ENCODE data around the gene ZNF692. TPM values are rescaled to one million over a fixed set of nuclear protein-coding genes. Genes with fewer than 3 reads are reported as not detected.

ZNF692 gene
- total RNA-seq, 1 donor from 2014 or later: 71.0 TPM

- DNase-seq (ENCODE audit: low spot score): no peak
These were observed 33.3 kb downstream of the ZNF692 start for GRCh38 chr1:248825573-248825908.

DNA sequence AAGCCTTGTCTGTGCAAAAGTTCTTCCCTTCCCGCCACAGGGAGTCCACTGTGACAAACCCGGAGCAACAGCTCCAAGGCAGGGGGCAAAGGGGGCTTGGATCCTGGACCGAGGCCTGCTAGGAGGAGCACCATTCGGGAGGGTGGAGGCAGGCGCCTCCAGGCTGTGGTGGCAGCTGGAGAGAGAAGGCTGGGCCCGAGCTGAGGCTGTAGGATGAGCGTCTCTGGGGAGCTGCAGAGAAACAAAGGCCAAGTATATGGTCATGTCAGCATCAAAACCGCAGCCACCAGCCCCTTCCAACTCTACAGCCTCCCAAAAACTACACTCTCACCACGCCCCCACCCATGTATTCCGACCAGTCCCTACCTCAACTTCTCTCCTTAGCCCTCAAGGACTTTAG, 33.7 kb downstream of the ZNF692 start:
- no peak for DNase-seq (ENCODE audit: low spot score)

- DNase-seq (ENCODE audit: low spot score): no peak
These were observed 34.2 kb downstream of the ZNF692 start for GRCh38 chr1:248824701-248825100.

DNA sequence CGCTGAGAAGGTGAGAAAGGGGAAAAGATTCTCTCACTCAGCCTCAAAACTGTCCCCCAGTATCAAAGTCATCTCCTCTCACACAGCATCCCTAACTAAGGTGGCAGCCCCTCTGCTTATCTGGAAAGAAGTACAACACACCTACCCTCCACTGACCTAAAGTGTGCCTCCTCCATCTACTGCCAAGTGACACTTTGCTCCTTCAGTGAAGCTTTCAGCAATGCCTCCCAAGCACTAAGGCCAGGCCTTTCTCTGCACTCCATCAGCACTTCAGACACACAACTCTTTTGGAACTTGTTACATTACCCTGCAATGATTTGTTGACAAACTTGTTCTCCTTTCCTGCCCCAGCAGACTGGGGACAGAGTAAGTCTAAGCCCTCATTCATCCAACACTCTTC, 34.6 kb downstream of the ZNF692 start:
- no peak for DNase-seq (ENCODE audit: low spot score)

DNA sequence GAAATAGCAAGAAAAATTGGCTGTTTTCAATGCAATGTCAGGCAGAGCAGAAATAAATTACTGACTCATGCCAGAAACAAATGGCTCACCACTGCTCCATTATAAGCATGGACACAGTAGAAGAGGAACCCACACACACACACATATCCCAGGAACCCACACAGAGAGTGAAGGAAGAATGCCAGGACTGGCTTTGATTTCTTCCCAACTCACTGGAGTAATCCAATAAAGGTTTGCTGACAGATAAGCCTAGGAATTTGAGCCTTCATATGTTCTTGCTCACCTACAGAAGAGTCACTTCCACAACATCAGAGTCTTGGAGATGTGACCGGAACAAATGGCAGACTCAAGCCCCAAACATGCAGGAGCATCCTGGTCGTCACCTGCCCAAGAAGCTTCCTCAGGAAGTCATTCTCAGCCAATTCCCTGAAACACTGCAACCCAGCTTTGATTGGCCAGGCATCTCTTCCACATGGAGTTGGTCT, 35.3 kb downstream of the ZNF692 start:
- DNase-seq (ENCODE audit: low spot score): no peak

DNA sequence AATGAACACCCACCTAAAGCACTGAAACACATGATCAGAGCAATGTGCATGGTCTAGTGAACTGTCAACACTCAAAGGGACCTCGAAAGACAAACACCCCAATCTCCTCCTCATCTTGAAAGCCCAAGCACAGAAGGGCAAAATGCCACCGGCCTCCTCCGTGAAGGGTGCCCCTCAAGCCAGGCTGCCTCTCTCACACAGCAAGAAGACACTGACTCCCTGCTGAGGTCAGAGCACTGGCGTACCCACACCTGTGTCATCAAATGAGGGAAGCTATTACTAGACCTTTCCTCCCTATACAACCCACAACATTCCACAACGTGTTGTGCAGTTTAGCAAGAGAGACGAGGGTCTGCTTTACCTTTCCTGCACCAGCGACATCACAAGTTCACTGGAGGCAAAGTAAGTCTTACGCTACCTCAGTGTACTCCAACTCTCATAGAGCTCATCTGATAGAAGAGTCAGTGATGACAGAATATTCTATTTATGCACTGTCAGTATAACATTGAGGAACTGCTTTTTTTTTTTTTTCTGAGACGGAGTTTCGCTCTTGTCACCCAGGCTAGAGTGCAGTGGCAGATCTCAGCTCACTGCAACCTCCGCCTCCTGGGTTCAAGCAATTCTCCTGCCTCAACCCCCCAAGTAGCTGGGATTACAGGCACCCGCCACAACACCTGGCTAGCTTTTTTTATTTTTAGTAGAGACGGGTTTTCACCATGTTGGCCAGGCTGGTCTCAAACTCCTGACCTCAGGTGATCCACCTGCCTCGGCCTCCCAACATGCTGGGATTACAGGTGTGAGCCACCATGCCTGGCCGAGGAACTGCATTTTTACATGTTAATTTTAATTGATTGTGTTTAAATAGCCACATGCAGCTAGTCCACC, 36.5 kb downstream of the ZNF692 start:
- peak; percentile 15 for DNase-seq (ENCODE audit: low spot score)

GRCh38 chr1:248821641-248822040, 37.2 kb downstream of the ZNF692 start:
- DNase-seq (ENCODE audit: low spot score): peak; percentile 37

GRCh38 chr1:248821101-248821500, 37.8 kb downstream of the ZNF692 start:
- DNase-seq (ENCODE audit: low spot score): peak; percentile 37

- DNase-seq (ENCODE audit: low spot score): peak; percentile 19
These were observed 38.8 kb downstream of the ZNF692 start for GRCh38 chr1:248820041-248820585.

- peak; percentile 35 for DNase-seq (ENCODE audit: low spot score)
These were observed 40.1 kb downstream of the ZNF692 start for GRCh38 chr1:248818505-248819374.

DNA sequence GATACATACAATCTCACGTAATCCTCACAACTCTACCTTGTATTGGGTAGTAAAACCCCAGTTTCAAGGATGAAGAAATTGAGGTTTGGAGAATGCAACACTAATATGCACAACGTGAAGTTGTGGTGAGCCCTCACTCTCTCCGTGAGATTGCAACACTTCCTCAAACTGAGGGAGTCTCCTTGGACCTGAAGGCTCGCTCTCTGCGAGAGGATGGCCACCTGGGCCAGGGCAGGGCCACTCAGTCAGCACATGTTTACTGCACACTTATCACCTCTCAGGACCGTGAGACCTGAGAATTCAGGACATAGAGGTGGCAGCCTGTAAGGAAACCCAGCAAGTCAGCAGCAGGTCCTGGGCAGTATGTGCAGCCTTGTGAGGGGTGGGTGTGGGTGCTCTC, 41.8 kb downstream of the ZNF692 start:
- peak; percentile 17 for DNase-seq (ENCODE audit: low spot score)

DNA sequence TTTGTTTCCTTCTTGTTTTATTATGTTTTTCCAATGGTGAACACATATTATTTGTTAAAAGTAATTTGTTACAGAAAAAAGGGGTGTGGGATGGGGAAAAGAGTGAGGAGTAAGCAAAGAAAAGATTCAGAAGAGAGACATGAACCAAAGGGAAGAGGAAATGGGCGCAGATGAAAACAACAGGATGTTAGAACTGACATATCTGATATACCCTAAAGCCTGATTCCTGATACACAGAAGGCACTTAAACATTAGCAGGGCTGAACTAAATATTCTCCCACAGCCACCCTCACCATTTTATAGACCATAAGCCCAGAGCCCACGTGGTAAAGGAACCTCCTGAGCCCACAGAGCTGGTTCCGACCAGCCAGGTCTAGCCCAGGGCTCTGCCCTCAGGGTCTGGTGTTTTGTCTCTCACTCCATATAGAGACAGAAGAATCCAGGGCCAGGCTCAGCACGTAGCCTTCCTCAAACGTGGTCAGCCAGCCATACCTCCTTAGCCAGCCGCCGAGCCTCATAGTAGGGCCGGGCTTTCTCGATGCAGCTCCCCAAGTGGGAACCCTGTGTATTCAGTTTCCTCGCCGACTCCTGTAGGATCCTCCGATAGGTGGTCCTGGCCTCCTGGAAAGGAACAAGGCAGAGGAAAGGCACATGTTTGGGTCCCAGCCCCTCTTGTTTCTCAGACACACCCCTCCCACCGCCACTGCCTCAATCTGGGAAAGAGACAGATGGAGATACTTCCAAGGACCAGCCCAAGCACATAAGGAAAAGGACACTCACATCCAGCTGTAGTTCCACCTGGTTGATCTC, 42.6 kb downstream of the ZNF692 start:
- peak; percentile 37 for DNase-seq (ENCODE audit: low spot score)

DNA sequence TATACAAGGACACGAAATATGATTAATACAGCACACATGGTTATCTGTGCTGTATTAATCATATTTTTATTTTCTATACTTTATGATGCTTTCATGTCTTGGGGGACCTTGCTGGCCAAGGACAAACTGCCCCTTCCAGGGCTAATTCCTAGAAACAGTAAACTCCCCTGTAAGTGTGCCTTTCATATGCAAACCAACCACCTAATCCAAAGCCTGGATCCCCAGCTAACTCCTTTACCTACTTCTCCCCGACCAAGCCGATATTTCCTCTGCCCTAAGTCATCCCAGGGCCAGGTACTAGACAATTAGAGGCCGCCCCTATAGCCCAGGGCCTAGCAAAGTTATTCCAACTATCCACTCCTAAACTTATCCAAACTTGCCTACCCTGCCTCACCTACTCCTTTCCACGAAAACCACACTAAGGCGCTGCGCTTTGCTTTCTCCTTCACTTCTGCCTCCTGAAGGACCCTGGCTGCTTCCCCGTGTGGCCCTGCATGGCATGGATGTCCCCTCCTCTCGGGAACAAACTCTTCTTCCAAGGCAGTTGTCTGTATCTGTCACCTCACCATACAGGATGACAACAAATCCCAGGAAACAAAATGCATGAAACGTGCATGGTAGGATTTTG, 43.4 kb downstream of the ZNF692 start:
- DNase-seq (ENCODE audit: low spot score): no peak

- DNase-seq (ENCODE audit: low spot score): peak; percentile 35
These were observed 44.5 kb downstream of the ZNF692 start for GRCh38 chr1:248814351-248814750.

DNA sequence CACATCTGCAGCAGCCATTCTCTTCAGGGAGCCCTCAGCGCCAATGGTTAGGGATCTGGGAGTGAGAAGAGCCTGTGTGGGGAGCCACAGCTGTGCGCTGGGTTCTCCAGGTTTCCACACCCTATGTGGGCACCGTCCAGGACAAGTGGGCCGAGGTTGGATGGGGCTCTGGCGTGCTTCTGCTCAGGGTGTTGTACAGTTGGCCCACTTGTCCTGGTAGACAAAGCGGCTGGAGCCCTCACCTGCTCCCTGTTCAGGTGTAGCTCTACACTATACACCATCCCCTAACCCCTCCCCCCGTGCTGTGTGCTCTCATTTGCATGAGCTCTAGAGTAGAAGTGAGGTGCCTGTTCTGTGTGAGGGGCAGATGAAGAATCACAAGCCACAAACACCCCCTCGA, 45.3 kb downstream of the ZNF692 start:
- DNase-seq (ENCODE audit: low spot score): peak; percentile 38

DNA sequence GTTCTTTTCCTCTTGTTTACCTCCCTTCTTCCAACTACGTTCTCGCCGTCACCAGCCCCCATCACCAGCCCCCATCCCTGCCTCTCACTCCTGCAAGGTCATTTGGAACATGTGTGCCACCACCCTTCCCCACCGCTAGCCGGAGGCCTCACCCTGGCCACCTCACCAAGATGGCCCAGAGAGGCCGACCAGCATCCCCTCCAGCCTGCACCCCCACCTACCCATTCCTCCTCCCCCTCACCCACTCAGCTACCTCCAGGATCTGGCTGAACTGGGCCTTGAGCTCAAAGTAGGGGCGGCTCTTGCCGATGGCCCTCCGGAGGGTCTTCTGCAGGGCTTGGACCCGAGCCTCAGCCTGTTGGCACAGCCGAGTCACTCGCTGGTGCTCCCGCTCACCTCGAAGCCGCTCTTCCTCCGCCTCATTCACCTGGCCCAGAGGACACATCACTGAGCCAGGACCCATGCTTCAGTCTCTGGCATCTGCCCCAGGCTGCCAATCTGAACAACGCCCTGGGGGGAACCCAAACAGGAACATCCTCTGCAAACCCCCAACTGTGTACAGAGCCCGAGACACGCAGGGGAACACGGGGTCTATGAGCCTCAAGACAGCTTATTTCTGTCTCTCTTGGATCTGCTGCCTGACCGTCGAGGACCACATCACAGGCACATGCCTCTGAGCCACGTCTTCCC, 46.0 kb downstream of the ZNF692 start:
- DNase-seq (ENCODE audit: low spot score): peak; percentile 32

DNA sequence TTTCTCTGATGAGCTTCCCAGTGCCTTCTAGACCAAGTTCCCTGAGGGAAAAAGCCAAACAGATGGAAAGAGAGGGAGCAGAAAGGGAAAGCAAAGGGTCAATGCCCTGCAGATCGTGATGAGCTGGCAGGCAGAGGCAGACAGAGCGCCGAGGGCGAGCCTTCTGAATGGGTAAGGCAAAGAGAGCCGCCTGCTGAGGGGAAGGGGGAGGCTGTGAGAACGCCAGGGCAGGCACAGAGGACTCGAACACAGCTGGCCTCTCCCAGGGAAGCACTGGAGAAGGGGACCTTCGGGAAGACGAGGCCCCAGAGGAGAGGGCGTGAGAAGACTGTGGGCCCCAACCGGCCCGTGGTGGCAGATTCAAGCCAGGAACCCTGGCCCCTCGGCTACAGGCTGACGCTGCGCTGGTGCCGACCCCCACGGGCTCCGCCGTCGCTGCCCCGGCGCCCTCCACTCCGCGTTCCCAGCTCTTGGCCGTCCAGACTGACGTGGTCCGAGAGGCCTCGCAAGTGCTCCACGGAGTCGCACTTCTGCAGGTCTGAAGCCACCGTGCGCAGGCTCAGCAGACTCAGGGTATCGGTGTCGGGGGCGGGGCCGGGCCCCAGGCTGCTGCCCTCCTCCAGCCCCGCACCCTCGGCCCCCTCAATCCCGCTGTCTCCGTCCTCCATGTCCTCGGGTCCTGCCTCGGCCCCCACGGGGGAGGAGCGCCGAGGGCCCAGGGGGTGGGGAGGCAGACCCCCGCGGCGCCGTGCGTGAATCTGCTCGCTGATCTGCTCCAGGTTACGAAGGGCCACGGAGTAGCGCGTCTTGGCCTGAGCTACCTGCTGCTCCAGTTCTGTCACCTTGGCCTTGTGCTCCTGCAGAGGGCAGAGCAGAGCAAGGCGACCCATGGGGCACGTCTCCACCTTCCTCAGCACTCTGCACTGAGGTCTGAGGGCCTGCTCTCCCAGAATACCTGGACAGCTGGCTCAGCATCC, 47.1 kb downstream of the ZNF692 start:
- DNase-seq (ENCODE audit: low spot score): no peak

GRCh38 chr1:248810727-248811513, 48.0 kb downstream of the ZNF692 start:
- DNase-seq (ENCODE audit: low spot score): no peak

Measured in ureter (tissue), 1 donor.